OCI-LY3 (cell line): Measurements from ENCODE around the gene PRDM16.

Source experiments
- EZH2phosphoT487 ChIP-seq: fragments of 200-600 bp; shearing (Covaris generic); IDR thresholded peaks from 2 replicates; pipeline ENCODE4 v1.6.1; 2018; ENCODE audit warnings: antibody characterized with exemption, mixed run types, low read depth
- TF ChIP-seq, protein P1 (sequence below): fragments of 200-600, 300-600 bp; sonication (generic); IDR thresholded peaks from 2 replicates; pipeline ENCODE4 v1.5.1; 2014; ENCODE audit warnings: antibody characterized with exemption, low read length, low read depth

DNA sequence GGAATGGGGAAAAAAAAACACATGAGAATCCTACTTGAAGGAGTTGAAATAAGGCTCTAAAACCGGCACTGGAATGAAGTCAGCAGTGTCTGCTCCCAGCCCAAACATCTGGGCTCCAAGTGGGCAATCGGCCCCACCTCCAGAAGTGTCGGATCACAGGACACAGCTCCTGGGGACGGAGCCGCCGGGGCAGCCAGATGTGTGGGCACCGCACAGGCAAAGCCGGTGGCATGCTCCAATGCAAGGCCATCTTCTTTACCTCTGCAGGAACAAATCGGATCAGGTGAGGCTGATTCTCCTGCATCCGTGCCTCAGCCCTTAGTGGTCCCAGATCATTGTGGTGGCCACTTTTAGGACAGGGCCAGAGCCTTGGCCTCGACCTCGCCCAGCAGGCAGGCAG is 156.7 kb downstream of the PRDM16 start:
- no peak for TF ChIP-seq EZH2phosphoT487
- TF ChIP-seq, protein P1, sequence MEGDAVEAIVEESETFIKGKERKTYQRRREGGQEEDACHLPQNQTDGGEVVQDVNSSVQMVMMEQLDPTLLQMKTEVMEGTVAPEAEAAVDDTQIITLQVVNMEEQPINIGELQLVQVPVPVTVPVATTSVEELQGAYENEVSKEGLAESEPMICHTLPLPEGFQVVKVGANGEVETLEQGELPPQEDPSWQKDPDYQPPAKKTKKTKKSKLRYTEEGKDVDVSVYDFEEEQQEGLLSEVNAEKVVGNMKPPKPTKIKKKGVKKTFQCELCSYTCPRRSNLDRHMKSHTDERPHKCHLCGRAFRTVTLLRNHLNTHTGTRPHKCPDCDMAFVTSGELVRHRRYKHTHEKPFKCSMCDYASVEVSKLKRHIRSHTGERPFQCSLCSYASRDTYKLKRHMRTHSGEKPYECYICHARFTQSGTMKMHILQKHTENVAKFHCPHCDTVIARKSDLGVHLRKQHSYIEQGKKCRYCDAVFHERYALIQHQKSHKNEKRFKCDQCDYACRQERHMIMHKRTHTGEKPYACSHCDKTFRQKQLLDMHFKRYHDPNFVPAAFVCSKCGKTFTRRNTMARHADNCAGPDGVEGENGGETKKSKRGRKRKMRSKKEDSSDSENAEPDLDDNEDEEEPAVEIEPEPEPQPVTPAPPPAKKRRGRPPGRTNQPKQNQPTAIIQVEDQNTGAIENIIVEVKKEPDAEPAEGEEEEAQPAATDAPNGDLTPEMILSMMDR = no peak
